GM23338 (cell line): Measurements from ENCODE around the gene TSPEAR. TPM values are rescaled to one million over a fixed set of nuclear protein-coding genes. Genes with fewer than 3 reads are reported as not detected.

Source experiments
- ATAC-seq: fragments of 200-7000 bp; cut with Tn5 transposase; 3 replicates; pipeline ENCODE4 v1.9.1; 2020
- DNase-seq: peaks from one replicate; pipeline ENCODE4 v3.0.0-alpha.2; 2015; ENCODE audit warnings: low spot score
- H2AFZ ChIP-seq: fragments of 200-600 bp; sonication (generic); 2 replicates; pipeline ENCODE4 v1.8.0; 2016; ENCODE audit warnings: antibody characterized with exemption, mild to moderate bottlenecking, moderate library complexity
- H3F3A ChIP-seq: fragments of 200-600 bp; sonication (generic); replicated peaks from 2 replicates; pipeline ENCODE4 v1.8.0; 2017; ENCODE audit warnings: antibody characterized with exemption, mixed run types, low read depth
- H3K27ac ChIP-seq: fragments of 200-600 bp; sonication (generic); 2 replicates; pipeline ENCODE4 v1.6.1; 2016; ENCODE audit warnings: low read depth
- H3K27me3 ChIP-seq: fragments of 200-600 bp; sonication (generic); 2 replicates; pipeline ENCODE4 v1.8.0; 2016; ENCODE audit warnings: mild to moderate bottlenecking, mixed run types, moderate library complexity; ENCODE audit not compliant: insufficient read depth
- H3K36me3 ChIP-seq: fragments of 200-600 bp; sonication (generic); 2 replicates; pipeline ENCODE4 v1.8.0; 2016; ENCODE audit warnings: mild to moderate bottlenecking; ENCODE audit not compliant: insufficient read depth
- H3K4me1 ChIP-seq: fragments of 200-600 bp; sonication (generic); 2 replicates; pipeline ENCODE4 v1.8.0; 2016; ENCODE audit warnings: mild to moderate bottlenecking, moderate library complexity; ENCODE audit not compliant: insufficient read depth
- H3K4me2 ChIP-seq: fragments of 200-600 bp; sonication (generic); 2 replicates; pipeline ENCODE4 v1.7.1; 2017; ENCODE audit warnings: mixed run types
- H3K4me3 ChIP-seq: fragments of 200-600 bp; sonication (generic); 2 replicates; pipeline ENCODE4 v1.6.1; 2016; ENCODE audit warnings: mixed run types
- H3K79me2 ChIP-seq: fragments of 200-600 bp; sonication (generic); replicated peaks from 2 replicates; pipeline ENCODE4 v1.8.0; 2017; ENCODE audit warnings: mild to moderate bottlenecking; ENCODE audit not compliant: insufficient read depth
- H3K9me2 ChIP-seq: fragments of 200-600 bp; sonication (generic); 2 replicates; pipeline ENCODE4 v1.8.0; 2017; ENCODE audit not compliant: insufficient read depth
- H4K20me1 ChIP-seq: fragments of 200-600 bp; sonication (generic); replicated peaks from 2 replicates; pipeline ENCODE4 v1.8.0; 2017; ENCODE audit warnings: mild to moderate bottlenecking; ENCODE audit not compliant: insufficient read depth
- H3K27ac Mint-ChIP-seq: 2 replicates; pipeline ENCODE4 v1.8.0; 2020; ENCODE audit warnings: inconsistent platforms, mild to moderate bottlenecking, moderate library complexity, mixed read lengths
- H3K27me3 Mint-ChIP-seq: 3 replicates; pipeline ENCODE4 v1.8.0; 2022; ENCODE audit warnings: low read depth, mild to moderate bottlenecking, moderate library complexity, mixed read lengths, inconsistent platforms; ENCODE audit not compliant: insufficient read depth, poor library complexity
- H3K36me3 Mint-ChIP-seq: 3 replicates; pipeline ENCODE4 v1.8.0; 2021; ENCODE audit warnings: low read depth, mild to moderate bottlenecking, inconsistent platforms, moderate library complexity, mixed read lengths
- H3K4me1 Mint-ChIP-seq: 3 replicates; pipeline ENCODE4 v1.8.0; 2020; ENCODE audit warnings: mild to moderate bottlenecking, inconsistent platforms, mixed read lengths
- H3K4me3 Mint-ChIP-seq: 3 replicates; pipeline ENCODE4 v1.8.0; 2021; ENCODE audit warnings: moderate library complexity, mild to moderate bottlenecking, inconsistent platforms, mixed read lengths
- H3K9me3 Mint-ChIP-seq: 3 replicates; pipeline ENCODE4 v1.8.0; 2020; ENCODE audit warnings: moderate library complexity, mild to moderate bottlenecking, inconsistent platforms, mixed read lengths
- EZH2phosphoT487 ChIP-seq: fragments of 200-600 bp; sonication (generic); IDR thresholded peaks from one replicate; pipeline ENCODE4 v1.8.1; 2018; ENCODE audit warnings: antibody characterized with exemption; ENCODE audit not compliant: unreplicated experiment
- STAT1 ChIP-seq: IDR thresholded peaks from one replicate; pipeline ENCODE4 v1.6.1; 2016; ENCODE audit warnings: antibody characterized with exemption; ENCODE audit not compliant: unreplicated experiment
- ZNF114 ChIP-seq: fragments of 250-450 bp; sonication (Bioruptor Pico); IDR thresholded peaks from 2 replicates; pipeline ENCODE4 v1.5.0; 2020; ENCODE audit warnings: mild to moderate bottlenecking, moderate library complexity
- polyA plus RNA-seq: library from polyadenylated mRNA; unstranded; fragments of >200 nt; fragmentation: Nextera tagmentation; extraction: Ambion mirVana; gene quantifications from 2 replicates; pipeline ENCODE4 v1.2.1, GENCODE V29; 2016
- total RNA-seq: library from RNA; depleted of rRNA; stranded (reverse); fragments of >200 nt; shearing (Covaris generic); gene quantifications from 2 replicates; pipeline ENCODE4 v1.2.3, GENCODE V29; 2014
- TF ChIP-seq, protein P1 (sequence below): IDR thresholded peaks from one replicate; pipeline ENCODE4 v1.6.1; 2018; ENCODE audit warnings: antibody characterized with exemption; ENCODE audit not compliant: unreplicated experiment
- TF ChIP-seq, protein P2 (sequence below), 2 experiments: fragments of 200-600 bp in 1 of 2; sonication (generic) in 1 of 2; conservative IDR thresholded peaks; 2 replicates each; pipeline versions ENCODE4 v1.5.1 to v1.6.1; 2016 to 2017; ENCODE audit warnings: antibody characterized with exemption in 2 of 2, low read depth in 2 of 2, mild to moderate bottlenecking in 2 of 2, moderate library complexity in 1 of 2
- TF ChIP-seq, protein P3 (sequence below): IDR thresholded peaks from 2 replicates; pipeline ENCODE4 v1.6.1; 2016; ENCODE audit warnings: antibody characterized with exemption

The TSPEAR gene
- total and polyA plus RNA-seq, 2 experiments from 2014 or later = 0.35 to 0.92 TPM

DNA sequence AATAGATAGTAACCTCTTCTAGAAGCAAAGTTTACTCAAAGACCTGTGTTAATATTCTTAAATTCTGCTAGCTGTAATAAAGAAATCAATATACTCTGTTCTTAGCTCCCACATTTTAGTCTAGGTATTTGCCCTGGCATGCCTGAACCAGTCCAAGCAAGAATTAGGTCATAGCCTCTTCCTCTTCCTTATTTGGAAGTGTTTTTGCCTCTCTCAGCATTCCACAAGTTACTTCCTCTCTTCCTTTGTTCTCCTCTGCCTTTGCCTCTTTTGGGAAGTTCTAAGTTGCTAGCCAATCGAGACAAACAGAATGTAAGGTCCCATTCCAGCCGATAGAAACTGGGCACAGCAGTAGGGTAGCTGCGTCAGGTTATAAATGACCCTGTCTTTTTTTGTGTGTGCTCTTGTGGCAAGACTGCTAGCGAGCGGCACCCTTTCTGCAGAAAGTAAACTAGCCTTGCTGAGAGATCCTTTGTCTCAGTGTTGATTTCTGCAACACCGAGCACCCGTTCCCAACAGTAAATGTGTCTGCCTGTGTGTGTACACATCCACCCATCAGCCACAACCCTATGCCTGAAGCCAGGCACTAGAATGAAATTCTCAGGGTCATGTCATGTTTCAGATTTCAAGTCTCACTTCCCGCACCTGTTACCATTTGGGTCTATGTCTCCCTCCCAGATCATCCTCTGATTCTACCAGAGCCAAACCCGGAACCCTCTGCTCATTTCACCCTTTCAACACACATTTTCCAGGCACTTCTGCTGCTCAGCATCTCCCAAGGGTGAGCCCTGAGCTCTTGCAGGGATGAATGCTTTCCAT is 218.6 kb downstream of the TSPEAR start:
- TF ChIP-seq EZH2phosphoT487 = no peak
- H3K9me3 Mint-ChIP-seq = peaks cover 48% of the 10 kb centered on the region
- peaks cover 17% of the 10 kb centered on the region for H3K4me1 Mint-ChIP-seq

DNA sequence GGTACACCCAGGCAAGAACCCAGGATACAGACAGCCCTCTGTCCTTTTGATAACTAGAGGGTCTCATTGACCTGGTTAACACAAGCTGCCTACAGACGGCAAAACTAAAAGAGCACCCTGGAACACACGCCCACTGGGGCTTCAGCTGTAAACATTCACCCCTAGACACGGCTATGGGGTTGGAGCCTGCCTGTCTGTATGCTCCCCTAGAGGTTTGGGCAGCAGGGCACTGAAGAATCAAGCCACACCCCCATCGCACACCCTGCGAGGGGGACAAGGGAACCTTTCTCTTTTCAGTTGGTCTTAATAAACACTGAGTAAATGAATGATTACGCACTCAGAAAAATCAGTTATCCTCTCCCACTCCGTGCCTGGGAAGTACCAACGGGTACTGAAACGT is 220.6 kb downstream of the TSPEAR start:
- Histone ChIP-seq H2AFZ (no peak overlapping the region), H3K27me3 (no peaks in the 10 kb centered on the region), H3K4me3 (no peak overlapping the region), H4K20me1 (no peaks in the 10 kb centered on the region; the same call in 1 of the 2 replicates), H3K36me3 (peaks cover 5% of the 10 kb centered on the region; the same call in 1 of the 2 replicates), H3F3A (no peaks in the 10 kb centered on the region), H3K79me2 (peaks cover 24% of the 10 kb centered on the region), H3K27ac (no peak overlapping the region), H3K4me2 (no peak overlapping the region), H3K9me2 (no peaks in the 10 kb centered on the region), H3K4me1 (no peaks in the 10 kb centered on the region; the same call in 1 of the 2 replicates)
- TF ChIP-seq ZNF114 (CRISPR knock-in tag) = no peak
- TF ChIP-seq, protein P1, sequence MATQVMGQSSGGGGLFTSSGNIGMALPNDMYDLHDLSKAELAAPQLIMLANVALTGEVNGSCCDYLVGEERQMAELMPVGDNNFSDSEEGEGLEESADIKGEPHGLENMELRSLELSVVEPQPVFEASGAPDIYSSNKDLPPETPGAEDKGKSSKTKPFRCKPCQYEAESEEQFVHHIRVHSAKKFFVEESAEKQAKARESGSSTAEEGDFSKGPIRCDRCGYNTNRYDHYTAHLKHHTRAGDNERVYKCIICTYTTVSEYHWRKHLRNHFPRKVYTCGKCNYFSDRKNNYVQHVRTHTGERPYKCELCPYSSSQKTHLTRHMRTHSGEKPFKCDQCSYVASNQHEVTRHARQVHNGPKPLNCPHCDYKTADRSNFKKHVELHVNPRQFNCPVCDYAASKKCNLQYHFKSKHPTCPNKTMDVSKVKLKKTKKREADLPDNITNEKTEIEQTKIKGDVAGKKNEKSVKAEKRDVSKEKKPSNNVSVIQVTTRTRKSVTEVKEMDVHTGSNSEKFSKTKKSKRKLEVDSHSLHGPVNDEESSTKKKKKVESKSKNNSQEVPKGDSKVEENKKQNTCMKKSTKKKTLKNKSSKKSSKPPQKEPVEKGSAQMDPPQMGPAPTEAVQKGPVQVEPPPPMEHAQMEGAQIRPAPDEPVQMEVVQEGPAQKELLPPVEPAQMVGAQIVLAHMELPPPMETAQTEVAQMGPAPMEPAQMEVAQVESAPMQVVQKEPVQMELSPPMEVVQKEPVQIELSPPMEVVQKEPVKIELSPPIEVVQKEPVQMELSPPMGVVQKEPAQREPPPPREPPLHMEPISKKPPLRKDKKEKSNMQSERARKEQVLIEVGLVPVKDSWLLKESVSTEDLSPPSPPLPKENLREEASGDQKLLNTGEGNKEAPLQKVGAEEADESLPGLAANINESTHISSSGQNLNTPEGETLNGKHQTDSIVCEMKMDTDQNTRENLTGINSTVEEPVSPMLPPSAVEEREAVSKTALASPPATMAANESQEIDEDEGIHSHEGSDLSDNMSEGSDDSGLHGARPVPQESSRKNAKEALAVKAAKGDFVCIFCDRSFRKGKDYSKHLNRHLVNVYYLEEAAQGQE = no peak
- TF ChIP-seq, protein P2, sequence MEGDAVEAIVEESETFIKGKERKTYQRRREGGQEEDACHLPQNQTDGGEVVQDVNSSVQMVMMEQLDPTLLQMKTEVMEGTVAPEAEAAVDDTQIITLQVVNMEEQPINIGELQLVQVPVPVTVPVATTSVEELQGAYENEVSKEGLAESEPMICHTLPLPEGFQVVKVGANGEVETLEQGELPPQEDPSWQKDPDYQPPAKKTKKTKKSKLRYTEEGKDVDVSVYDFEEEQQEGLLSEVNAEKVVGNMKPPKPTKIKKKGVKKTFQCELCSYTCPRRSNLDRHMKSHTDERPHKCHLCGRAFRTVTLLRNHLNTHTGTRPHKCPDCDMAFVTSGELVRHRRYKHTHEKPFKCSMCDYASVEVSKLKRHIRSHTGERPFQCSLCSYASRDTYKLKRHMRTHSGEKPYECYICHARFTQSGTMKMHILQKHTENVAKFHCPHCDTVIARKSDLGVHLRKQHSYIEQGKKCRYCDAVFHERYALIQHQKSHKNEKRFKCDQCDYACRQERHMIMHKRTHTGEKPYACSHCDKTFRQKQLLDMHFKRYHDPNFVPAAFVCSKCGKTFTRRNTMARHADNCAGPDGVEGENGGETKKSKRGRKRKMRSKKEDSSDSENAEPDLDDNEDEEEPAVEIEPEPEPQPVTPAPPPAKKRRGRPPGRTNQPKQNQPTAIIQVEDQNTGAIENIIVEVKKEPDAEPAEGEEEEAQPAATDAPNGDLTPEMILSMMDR (conservative IDR thresholded peaks at IDR 0.05; ENCODE audit: low read depth in 2 of 2) = no peak
- TF ChIP-seq, protein P3, sequence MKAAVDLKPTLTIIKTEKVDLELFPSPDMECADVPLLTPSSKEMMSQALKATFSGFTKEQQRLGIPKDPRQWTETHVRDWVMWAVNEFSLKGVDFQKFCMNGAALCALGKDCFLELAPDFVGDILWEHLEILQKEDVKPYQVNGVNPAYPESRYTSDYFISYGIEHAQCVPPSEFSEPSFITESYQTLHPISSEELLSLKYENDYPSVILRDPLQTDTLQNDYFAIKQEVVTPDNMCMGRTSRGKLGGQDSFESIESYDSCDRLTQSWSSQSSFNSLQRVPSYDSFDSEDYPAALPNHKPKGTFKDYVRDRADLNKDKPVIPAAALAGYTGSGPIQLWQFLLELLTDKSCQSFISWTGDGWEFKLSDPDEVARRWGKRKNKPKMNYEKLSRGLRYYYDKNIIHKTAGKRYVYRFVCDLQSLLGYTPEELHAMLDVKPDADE = no peak
- no peak for TF ChIP-seq EZH2phosphoT487
- no peak for TF ChIP-seq STAT1
- Mint-ChIP-seq H3K27me3 (peaks cover 4% of the 10 kb centered on the region), H3K4me1 (0 out of 3 replicates have a peak, but pooled peaks cover 2% of the 10 kb centered on the region), H3K4me3 (no peak overlapping the region), H3K36me3 (peaks cover 52% of the 10 kb centered on the region), H3K27ac (no peak overlapping the region), H3K9me3 (peaks cover 53% of the 10 kb centered on the region)
- DNase-seq = no peak
- ATAC-seq = no peak

More for the DNA sequence above, 218.6 kb downstream of the TSPEAR start:
- Histone ChIP-seq H3K27me3 (no peaks in the 10 kb centered on the region), H3K4me3 (no peak overlapping the region), H3K4me2 (no peak overlapping the region), H2AFZ (no peak overlapping the region), H3K9me2 (no peaks in the 10 kb centered on the region), H3K4me1 (peaks cover 6% of the 10 kb centered on the region; the same call in 1 of the 2 replicates), H3F3A (no peaks in the 10 kb centered on the region), H3K79me2 (peaks cover 15% of the 10 kb centered on the region), H3K36me3 (peaks cover 5% of the 10 kb centered on the region; the same call in 1 of the 2 replicates), H4K20me1 (no peaks in the 10 kb centered on the region; the same call in 1 of the 2 replicates), H3K27ac (0 out of 2 replicates have a peak overlapping the region, but pooled peaks have one; percentile 22)
- ATAC-seq = no peak
- peaks cover 51% of the 10 kb centered on the region for H3K36me3 Mint-ChIP-seq
- H3K27ac Mint-ChIP-seq = no peak overlapping the region
- no peak for DNase-seq
- peaks cover 4% of the 10 kb centered on the region for H3K27me3 Mint-ChIP-seq
- no peak overlapping the region for H3K4me3 Mint-ChIP-seq
